ENCODE results near the gene BORCS5. TPM values are rescaled to one million over a fixed set of nuclear protein-coding genes. Genes with fewer than 3 reads are reported as not detected.

BORCS5 gene
- total RNA-seq, 4 donors from 2014 or later = 14.2 to 45.0 (median 25.6) TPM

DNA sequence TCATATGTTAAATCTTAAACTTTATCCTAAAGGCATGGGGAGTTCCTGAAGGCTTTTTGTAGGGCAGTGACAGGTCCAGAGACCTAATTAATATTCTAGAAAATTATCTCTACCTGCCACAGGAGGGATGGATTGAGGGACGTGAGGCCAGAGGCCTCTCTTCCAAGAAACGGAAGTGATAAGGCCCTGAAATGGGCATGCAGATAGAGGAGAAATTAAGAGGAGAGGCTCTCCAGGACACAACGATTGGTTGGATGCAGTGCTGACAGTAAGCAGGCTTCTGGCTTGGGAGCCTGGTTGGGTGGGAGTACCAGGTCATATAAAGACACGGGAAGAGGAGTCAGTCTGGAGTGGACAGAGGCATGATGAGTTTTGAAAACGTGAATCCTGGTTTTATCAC lies 3.1 kb upstream of the BORCS5 start:
- no peak for TF ChIP-seq POLR2A (IDR thresholded peaks at IDR 0.05)
- no peak for TF ChIP-seq EP300 (IDR thresholded peaks at IDR 0.05)
- TF ChIP-seq, protein P1, sequence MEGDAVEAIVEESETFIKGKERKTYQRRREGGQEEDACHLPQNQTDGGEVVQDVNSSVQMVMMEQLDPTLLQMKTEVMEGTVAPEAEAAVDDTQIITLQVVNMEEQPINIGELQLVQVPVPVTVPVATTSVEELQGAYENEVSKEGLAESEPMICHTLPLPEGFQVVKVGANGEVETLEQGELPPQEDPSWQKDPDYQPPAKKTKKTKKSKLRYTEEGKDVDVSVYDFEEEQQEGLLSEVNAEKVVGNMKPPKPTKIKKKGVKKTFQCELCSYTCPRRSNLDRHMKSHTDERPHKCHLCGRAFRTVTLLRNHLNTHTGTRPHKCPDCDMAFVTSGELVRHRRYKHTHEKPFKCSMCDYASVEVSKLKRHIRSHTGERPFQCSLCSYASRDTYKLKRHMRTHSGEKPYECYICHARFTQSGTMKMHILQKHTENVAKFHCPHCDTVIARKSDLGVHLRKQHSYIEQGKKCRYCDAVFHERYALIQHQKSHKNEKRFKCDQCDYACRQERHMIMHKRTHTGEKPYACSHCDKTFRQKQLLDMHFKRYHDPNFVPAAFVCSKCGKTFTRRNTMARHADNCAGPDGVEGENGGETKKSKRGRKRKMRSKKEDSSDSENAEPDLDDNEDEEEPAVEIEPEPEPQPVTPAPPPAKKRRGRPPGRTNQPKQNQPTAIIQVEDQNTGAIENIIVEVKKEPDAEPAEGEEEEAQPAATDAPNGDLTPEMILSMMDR (IDR thresholded peaks at IDR 0.05) = no peak
- WGBS, 2 donors = 71 to 74% methylated on average over 5 of the region's 5 CpGs

DNA sequence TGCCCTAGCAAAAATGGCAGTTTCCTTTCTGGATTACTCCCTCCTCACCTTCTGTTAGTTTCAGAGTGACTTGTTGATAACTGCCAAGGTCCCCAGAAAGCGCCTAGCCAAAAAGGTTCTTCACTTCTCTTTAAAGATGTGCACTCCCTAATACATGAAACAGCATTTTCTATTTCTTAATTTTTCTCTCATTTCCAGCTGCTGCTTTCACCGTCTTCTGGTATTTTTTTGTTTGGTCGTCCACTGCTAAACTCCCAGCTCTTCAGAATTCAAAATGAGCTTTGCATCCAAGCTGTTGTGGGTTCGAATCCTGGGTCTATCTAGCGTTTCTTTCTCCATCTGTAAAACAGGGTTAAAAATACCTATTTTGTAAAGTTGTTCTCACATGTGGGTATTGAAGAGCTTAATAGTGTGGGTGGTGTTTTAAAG lies 397 bp upstream of the BORCS5 start:
- no peak for TF ChIP-seq POLR2A (IDR thresholded peaks at IDR 0.05)
- TF ChIP-seq EP300 (IDR thresholded peaks at IDR 0.05) = no peak
- TF ChIP-seq, protein P1 (IDR thresholded peaks at IDR 0.05) = no peak
- H3K9me3 ChIP-seq = no peaks in the 10 kb centered on the region
- peak overlapping the region; percentile 61 to 97 (median 92) for H3K4me3 ChIP-seq
- WGBS, 2 donors = 32 to 38% methylated on average over 5 of the region's 5 CpGs
- peaks cover 0 to 26% (median 10%) of the 10 kb centered on the region in 4 donors for H3K4me1 ChIP-seq
- H3K27me3 ChIP-seq = no peaks in the 10 kb centered on the region
- peak overlapping the region; percentile 94 to 97 (median 95) for H3K27ac ChIP-seq
- no peak for DNase-seq (ENCODE audit: low spot score in 2 of 2)
- H3K36me3 ChIP-seq = peaks cover 0 to 1% (median 0%) of the 10 kb centered on the region in 3 donors

More for the DNA sequence above, 3.1 kb upstream of the BORCS5 start:
- Histone ChIP-seq H3K4me1 (peaks cover 0 to 33% (median 8%) of the 10 kb centered on the region in 4 donors), H3K27me3 (no peaks in the 10 kb centered on the region), H3K36me3 (no peaks in the 10 kb centered on the region), H3K4me3 (no peak overlapping the region), H3K27ac (no peak overlapping the region), H3K9me3 (no peaks in the 10 kb centered on the region)
- no peak for DNase-seq (ENCODE audit: low spot score in 2 of 2)

DNA sequence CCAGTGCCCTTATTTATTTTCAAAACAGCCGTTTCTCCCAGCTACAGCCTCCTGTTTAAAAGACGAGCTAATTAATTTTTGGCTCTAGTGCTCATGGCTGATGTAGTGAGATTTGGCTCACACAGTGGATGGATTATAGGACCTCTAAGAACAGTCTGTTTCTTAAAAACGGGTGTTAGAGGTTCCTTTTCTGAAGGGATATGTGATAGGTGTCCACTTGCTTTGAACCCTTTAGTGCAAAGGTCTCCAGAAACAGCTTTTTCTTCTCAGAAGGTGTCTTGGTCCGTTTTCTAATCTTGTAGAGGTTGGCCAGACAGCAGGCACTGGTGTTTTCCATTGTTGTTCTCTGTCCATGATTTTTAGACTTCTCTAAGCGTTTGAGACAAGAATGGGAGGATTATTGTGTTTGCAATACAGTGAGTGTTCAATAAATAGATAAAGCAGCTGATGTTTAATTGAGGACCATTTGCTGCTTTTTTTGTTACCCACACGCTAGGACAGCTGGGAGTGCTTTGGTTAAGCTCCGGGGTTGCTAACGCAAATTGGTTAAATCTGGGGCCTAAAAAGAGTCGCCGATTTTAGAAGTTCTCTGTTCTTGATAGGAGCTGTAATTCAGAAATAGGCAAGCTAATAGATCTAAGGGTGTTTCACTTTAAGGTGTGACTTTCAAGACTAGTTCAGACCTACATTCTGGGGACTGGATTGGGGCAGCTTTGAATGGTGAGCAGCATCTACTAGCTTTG lies 1.0 kb downstream of the BORCS5 start:
- no peak for DNase-seq (ENCODE audit: low spot score in 2 of 2)
- no peaks in the 10 kb centered on the region for H3K27me3 ChIP-seq
- peak overlapping the region; percentile 94 to 97 (median 95) for H3K27ac ChIP-seq
- TF ChIP-seq EP300 (IDR thresholded peaks at IDR 0.05) (no peak), POLR2A (IDR thresholded peaks at IDR 0.05) (no peak)
- TF ChIP-seq, protein P1 (IDR thresholded peaks at IDR 0.05) = no peak
- peak overlapping the region; percentile 61 to 97 (median 92) for H3K4me3 ChIP-seq
- no peaks in the 10 kb centered on the region for H3K9me3 ChIP-seq
- peaks cover 0 to 7% (median 0%) of the 10 kb centered on the region in 3 donors for H3K36me3 ChIP-seq
- peaks cover 0 to 26% (median 10%) of the 10 kb centered on the region in 4 donors for H3K4me1 ChIP-seq
- WGBS, 2 donors = 20 to 22% methylated on average over 10 of the region's 10 CpGs

DNA sequence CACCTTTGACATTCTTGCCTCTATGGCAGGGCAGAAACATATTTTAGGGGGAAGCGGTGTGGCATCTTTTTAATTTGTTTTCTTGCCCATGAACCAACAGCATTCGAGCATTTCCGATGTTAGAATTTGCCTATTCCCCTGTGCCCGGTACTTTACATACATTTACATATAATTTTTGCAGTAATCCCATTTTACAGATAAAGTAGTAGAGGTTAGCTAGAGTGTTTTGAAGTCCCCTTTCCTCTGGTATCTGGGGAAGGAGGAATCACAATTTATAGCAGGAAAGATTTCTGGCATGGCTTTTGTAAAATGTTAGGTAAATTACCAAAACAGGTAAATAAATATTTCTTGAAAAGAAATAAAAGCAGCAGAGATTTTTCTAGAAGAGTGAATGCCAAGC lies 1.6 kb downstream of the BORCS5 start:
- TF ChIP-seq POLR2A (IDR thresholded peaks at IDR 0.05) = no peak
- TF ChIP-seq, protein P1 (IDR thresholded peaks at IDR 0.05) = no peak
- no peak for TF ChIP-seq EP300 (IDR thresholded peaks at IDR 0.05)
- Histone ChIP-seq H3K4me1 (peaks cover 0 to 26% (median 10%) of the 10 kb centered on the region in 4 donors), H3K4me3 (peak overlapping the region in 1 of 4 donors; percentile 61), H3K27me3 (no peaks in the 10 kb centered on the region), H3K9me3 (no peaks in the 10 kb centered on the region), H3K36me3 (peaks cover 0 to 13% (median 0%) of the 10 kb centered on the region in 3 donors), H3K27ac (peak overlapping the region; percentile 94 to 97 (median 95))
- DNase-seq (ENCODE audit: low spot score in 2 of 2) = no peak
- WGBS, 2 donors = 82 to 83% methylated on average over 4 of the region's 4 CpGs

DNA sequence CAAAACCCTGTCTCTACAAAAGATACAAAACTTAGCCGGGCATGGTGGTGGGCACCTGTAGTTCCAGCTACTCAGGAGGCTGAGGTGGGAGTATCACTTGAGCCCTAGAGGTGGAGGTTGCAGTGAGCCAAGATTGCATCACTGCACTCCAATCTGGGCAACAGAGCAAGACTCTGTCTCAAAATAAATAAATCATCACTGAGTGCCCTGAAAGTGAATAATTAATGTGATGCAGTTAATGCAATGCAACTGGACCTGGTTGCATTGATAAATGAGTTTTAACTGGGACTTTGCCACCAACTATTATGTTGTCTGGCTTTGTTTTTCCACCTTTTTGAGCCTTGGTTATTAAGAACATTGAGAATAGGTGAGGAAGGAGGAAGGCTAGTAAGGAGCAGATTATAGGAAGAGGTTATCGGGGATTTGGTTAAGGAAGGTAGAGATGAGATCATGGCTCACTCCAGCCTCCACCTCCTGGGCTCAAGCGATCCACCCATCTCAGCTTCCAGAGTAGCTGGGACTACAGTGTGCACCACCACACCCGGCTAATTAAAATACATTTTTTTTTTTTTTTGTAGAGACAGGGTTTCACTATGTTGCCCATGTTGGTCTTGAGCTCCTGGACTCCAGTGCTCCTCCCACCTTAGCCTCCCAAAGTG lies 8.0 kb downstream of the BORCS5 start:
- no peak for DNase-seq (ENCODE audit: low spot score in 2 of 2)
- peak overlapping the region in 2 of 4 donors; percentile 79 to 84 for H3K27ac ChIP-seq
- H3K36me3 ChIP-seq = peaks cover 0 to 23% (median 0%) of the 10 kb centered on the region in 3 donors
- H3K4me1 ChIP-seq = peaks cover 0 to 34% (median 3%) of the 10 kb centered on the region in 4 donors
- H3K9me3 ChIP-seq = no peaks in the 10 kb centered on the region
- no peak overlapping the region for H3K4me3 ChIP-seq
- TF ChIP-seq POLR2A (IDR thresholded peaks at IDR 0.05) = no peak
- TF ChIP-seq, protein P1 (IDR thresholded peaks at IDR 0.05) = no peak
- TF ChIP-seq EP300 (IDR thresholded peaks at IDR 0.05) = no peak
- 92 to 95% methylated on average over 4 of the region's 4 CpGs for WGBS, 2 donors
- H3K27me3 ChIP-seq = no peaks in the 10 kb centered on the region
